OCI-LY1 (cell line): ENCODE results near the gene SYNPO2.
"Not testable (repeated sequence)": the region's sequence is repeated elsewhere in the genome, so short reads cannot be mapped to it uniquely, and the experiment has no call there.

Experiments used
- H2AFZ ChIP-seq: fragments of 200-600 bp; sonication (generic), shearing (Covaris generic); 2 replicates; pipeline ENCODE4 v1.6.0; 2014; ENCODE audit warnings: antibody characterized with exemption, mild to moderate bottlenecking, low read length
- H3F3A ChIP-seq: fragments of 200-600 bp; sonication (generic), shearing (Covaris generic); 2 replicates; pipeline ENCODE4 v1.6.0; 2014; ENCODE audit warnings: mild to moderate bottlenecking, antibody characterized with exemption, low read length, moderate library complexity; ENCODE audit not compliant: insufficient read depth
- H3K27ac ChIP-seq: fragments of 200-600 bp; sonication (generic); 2 replicates; pipeline ENCODE4 v1.5.1; 2014; ENCODE audit warnings: low read length, mixed run types, mild to moderate bottlenecking, low read depth; ENCODE audit not compliant: poor library complexity, severe bottlenecking
- H3K27me3 ChIP-seq: fragments of 200-600 bp; sonication (generic); 2 replicates; pipeline ENCODE4 v1.6.0; 2014; ENCODE audit warnings: antibody characterized with exemption, mild to moderate bottlenecking, low read length, moderate library complexity; ENCODE audit not compliant: insufficient read depth
- H3K36me3 ChIP-seq: fragments of 200-600 bp; sonication (generic); 2 replicates; pipeline ENCODE4 v1.6.1; 2014; ENCODE audit warnings: mild to moderate bottlenecking, antibody characterized with exemption, low read length, moderate library complexity, mixed read lengths; ENCODE audit not compliant: insufficient read depth
- H3K4me1 ChIP-seq: fragments of 200-600 bp; sonication (generic); 2 replicates; pipeline ENCODE4 v1.5.1; 2014; ENCODE audit warnings: mild to moderate bottlenecking, low read length, moderate library complexity; ENCODE audit not compliant: insufficient read depth, severe bottlenecking
- H3K4me2 ChIP-seq: fragments of 200-600 bp; sonication (generic), shearing (Covaris generic); 2 replicates; pipeline ENCODE4 v1.6.1; 2014; ENCODE audit warnings: low read length
- H3K4me3 ChIP-seq: fragments of 200-600 bp; sonication (generic); 2 replicates; pipeline ENCODE4 v1.5.1; 2014; ENCODE audit warnings: low read length, low read depth, mild to moderate bottlenecking, mixed read lengths; ENCODE audit not compliant: poor library complexity, severe bottlenecking
- H3K79me2 ChIP-seq: fragments of 200-600 bp; shearing (Covaris generic); 2 replicates; pipeline ENCODE4 v1.6.1; 2016; ENCODE audit warnings: mixed run types, low read length, mixed read lengths; ENCODE audit not compliant: insufficient read depth
- H3K9ac ChIP-seq: fragments of 200-600 bp; sonication (generic), shearing (Covaris generic); 2 replicates; pipeline ENCODE4 v1.6.1; 2014; ENCODE audit warnings: mild to moderate bottlenecking, low read length, mixed read lengths
- H3K9me2 ChIP-seq: fragments of 200-600 bp; sonication (generic), shearing (Covaris generic); 2 replicates; pipeline ENCODE4 v1.6.1; 2014; ENCODE audit warnings: low read depth, mild to moderate bottlenecking, low read length, mixed read lengths
- H3K9me3 ChIP-seq: fragments of 200-600 bp; shearing (Covaris generic); 2 replicates; pipeline ENCODE4 v1.6.1; 2014; ENCODE audit warnings: low read length, mixed read lengths
- H4K20me1 ChIP-seq: fragments of 200-600 bp; sonication (generic), shearing (Covaris generic); 2 replicates; pipeline ENCODE4 v1.6.0; 2016; ENCODE audit warnings: mild to moderate bottlenecking, low read length; ENCODE audit not compliant: insufficient read depth
- EZH2 ChIP-seq: fragments of 200-600 bp; sonication (generic), shearing (Covaris generic); IDR thresholded peaks from 2 replicates; pipeline ENCODE4 v1.8.0; 2017; ENCODE audit warnings: borderline replicate concordance, mixed run types, mild to moderate bottlenecking, antibody characterized with exemption, low read length, moderate library complexity, mixed read lengths
- TF ChIP-seq, protein P1 (sequence below): fragments of 200-600 bp; sonication (generic), shearing (Covaris generic); IDR thresholded peaks from 2 replicates; pipeline ENCODE4 v1.5.1; 2017; ENCODE audit warnings: mild to moderate bottlenecking, antibody characterized with exemption, low read length, moderate library complexity, mixed read lengths

SYNPO2 gene

GRCh38 chr4:119017636-119018035 is 129.0 kb downstream of the SYNPO2 start:
- Histone ChIP-seq H3K9me3 (no peaks in the 10 kb centered on the region), H3K4me1 (no peaks in the 10 kb centered on the region), H4K20me1 (no peaks in the 10 kb centered on the region), H3F3A (no peaks in the 10 kb centered on the region), H2AFZ (no peak overlapping the region), H3K4me3 (no peak overlapping the region), H3K79me2 (no peaks in the 10 kb centered on the region), H3K27ac (no peak overlapping the region), H3K27me3 (no peaks in the 10 kb centered on the region), H3K9me2 (no peaks in the 10 kb centered on the region), H3K9ac (no peak overlapping the region), H3K36me3 (no peaks in the 10 kb centered on the region), H3K4me2 (no peak overlapping the region)
- TF ChIP-seq, protein P1, sequence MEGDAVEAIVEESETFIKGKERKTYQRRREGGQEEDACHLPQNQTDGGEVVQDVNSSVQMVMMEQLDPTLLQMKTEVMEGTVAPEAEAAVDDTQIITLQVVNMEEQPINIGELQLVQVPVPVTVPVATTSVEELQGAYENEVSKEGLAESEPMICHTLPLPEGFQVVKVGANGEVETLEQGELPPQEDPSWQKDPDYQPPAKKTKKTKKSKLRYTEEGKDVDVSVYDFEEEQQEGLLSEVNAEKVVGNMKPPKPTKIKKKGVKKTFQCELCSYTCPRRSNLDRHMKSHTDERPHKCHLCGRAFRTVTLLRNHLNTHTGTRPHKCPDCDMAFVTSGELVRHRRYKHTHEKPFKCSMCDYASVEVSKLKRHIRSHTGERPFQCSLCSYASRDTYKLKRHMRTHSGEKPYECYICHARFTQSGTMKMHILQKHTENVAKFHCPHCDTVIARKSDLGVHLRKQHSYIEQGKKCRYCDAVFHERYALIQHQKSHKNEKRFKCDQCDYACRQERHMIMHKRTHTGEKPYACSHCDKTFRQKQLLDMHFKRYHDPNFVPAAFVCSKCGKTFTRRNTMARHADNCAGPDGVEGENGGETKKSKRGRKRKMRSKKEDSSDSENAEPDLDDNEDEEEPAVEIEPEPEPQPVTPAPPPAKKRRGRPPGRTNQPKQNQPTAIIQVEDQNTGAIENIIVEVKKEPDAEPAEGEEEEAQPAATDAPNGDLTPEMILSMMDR, result no peak
- TF ChIP-seq EZH2, result no peak

DNA sequence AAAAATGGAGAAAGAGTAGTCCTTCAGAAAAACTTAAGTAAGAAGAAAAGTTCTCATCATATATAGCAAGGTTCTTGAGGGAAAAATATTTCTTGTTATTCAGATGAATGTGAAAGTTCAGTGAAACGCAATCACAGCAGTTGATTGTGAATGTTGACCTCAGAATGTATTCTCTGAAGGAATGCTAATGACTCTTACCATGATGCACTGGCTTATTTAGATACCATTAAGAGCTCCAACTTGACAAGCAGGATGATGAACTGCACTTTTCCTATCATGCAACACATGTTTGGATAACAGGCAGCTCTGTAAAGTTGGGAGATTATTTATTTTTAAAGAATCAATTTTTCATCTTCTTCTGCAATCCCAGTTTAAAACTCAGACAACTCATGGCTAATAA is 131.5 kb downstream of the SYNPO2 start:
- no peak overlapping the region for H3K4me2 ChIP-seq
- H3K4me3 ChIP-seq, result no peak overlapping the region
- no peaks in the 10 kb centered on the region for H3K27me3 ChIP-seq
- H3K27ac ChIP-seq, result no peak overlapping the region
- no peak overlapping the region for H3K9ac ChIP-seq
- H4K20me1 ChIP-seq, result no peaks in the 10 kb centered on the region
- no peaks in the 10 kb centered on the region for H3K4me1 ChIP-seq
- no peaks in the 10 kb centered on the region for H3K9me2 ChIP-seq
- no peaks in the 10 kb centered on the region for H3K36me3 ChIP-seq
- H2AFZ ChIP-seq, result no peak overlapping the region
- H3F3A ChIP-seq, result no peaks in the 10 kb centered on the region
- H3K79me2 ChIP-seq, result no peaks in the 10 kb centered on the region
- H3K9me3 ChIP-seq, result no peaks in the 10 kb centered on the region
- TF ChIP-seq EZH2, result no peak
- TF ChIP-seq, protein P1, result no peak

GRCh38 chr4:119022520-119022919 is 133.9 kb downstream of the SYNPO2 start:
- H3K9ac ChIP-seq, H3F3A ChIP-seq, H3K4me1 ChIP-seq, H3K9me3 ChIP-seq, H2AFZ ChIP-seq, H3K9me2 ChIP-seq, H3K27ac ChIP-seq, H3K27me3 ChIP-seq, H3K36me3 ChIP-seq, H3K79me2 ChIP-seq, H3K4me2 ChIP-seq, H3K4me3 ChIP-seq, H4K20me1 ChIP-seq: not testable (repeated sequence)

- no peak overlapping the region for H3K27ac ChIP-seq
- H3K79me2 ChIP-seq, result no peaks in the 10 kb centered on the region
- H3K9me2 ChIP-seq, result no peaks in the 10 kb centered on the region
- no peaks in the 10 kb centered on the region for H4K20me1 ChIP-seq
- no peak overlapping the region for H3K4me2 ChIP-seq
- peaks cover 10% of the 10 kb centered on the region for H3K4me1 ChIP-seq
- H3K9me3 ChIP-seq, result no peaks in the 10 kb centered on the region
- TF ChIP-seq EZH2, result no peak
- TF ChIP-seq, protein P1, result no peak
- no peaks in the 10 kb centered on the region for H3K27me3 ChIP-seq
- no peak overlapping the region for H3K4me3 ChIP-seq
- no peaks in the 10 kb centered on the region for H3F3A ChIP-seq
- no peak overlapping the region for H2AFZ ChIP-seq
- no peaks in the 10 kb centered on the region for H3K36me3 ChIP-seq
- no peak overlapping the region for H3K9ac ChIP-seq
These were observed 135.4 kb downstream of the SYNPO2 start for GRCh38 chr4:119024102-119024501.
